HEK293 (cell line): ENCODE results near the gene NME5.
A peak's percentile ranks its signal among the peaks of the same experiment; 100 is the strongest.

ENCODE experiments used
- CTCF ChIA-PET: fragments of 350-600 bp; formaldehyde crosslinking; extraction: SDS; loops from one replicate; lab custom pipeline; 2021; ENCODE audit warnings: antibody characterized with exemption; lab: Yijun Ruan, JAX
- POLR2A ChIA-PET: fragments of 300-600 bp; formaldehyde crosslinking; extraction: SDS; loops from one replicate; lab custom pipeline; 2020; ENCODE audit warnings: antibody characterized with exemption, inconsistent platforms; lab: Yijun Ruan, JAX
- H3K27ac ChIP-seq: fragments of 200-500 bp; sonication (Bioruptor generic); 2 replicates; pipeline ENCODE4 v1.5.1; 2014; ENCODE audit warnings: low read depth, low read length, control low read depth, inconsistent platforms; ENCODE audit errors: extremely low read depth
- H3K36me3 ChIP-seq, 2 experiments: fragments of 200-500 bp in 1 of 2; sonication (Bioruptor generic) in 1 of 2; 1 replicate in 1 of 2; 2 replicates in 1 of 2; pipeline ENCODE4 v1.5.1; 2014 to 2017; ENCODE audit warnings: inconsistent platforms in 2 of 2, low read length in 2 of 2; ENCODE audit not compliant: control insufficient read depth in 2 of 2, insufficient read depth in 1 of 2
- H3K4me1 ChIP-seq: fragments of 200-500 bp; sonication (Bioruptor generic); 2 replicates; pipeline ENCODE4 v1.5.1; 2014; ENCODE audit warnings: mild to moderate bottlenecking, low read length, inconsistent platforms; ENCODE audit not compliant: control insufficient read depth, insufficient read depth
- H3K4me3 ChIP-seq: 2 replicates; pipeline ENCODE4 v1.5.1; 2011; ENCODE audit warnings: low read depth, mild to moderate bottlenecking, control low read depth, low read length, moderate library complexity
- H3K9me3 ChIP-seq: fragments of 200-500 bp; sonication (Bioruptor generic); 2 replicates; pipeline ENCODE4 v1.5.1; 2014; ENCODE audit warnings: low read depth, low read length, inconsistent platforms; ENCODE audit not compliant: control insufficient read depth, insufficient read depth
- KLF1 ChIP-seq: fragments of 450-650 bp; formaldehyde crosslinking; IDR thresholded peaks from 2 replicates; pipeline ENCODE4 v1.5.1; 2016; ENCODE audit warnings: missing biosample characterization, missing genetic modification characterization
- MYNN ChIP-seq: fragments of 450-650 bp; formaldehyde crosslinking; IDR thresholded peaks from 2 replicates; pipeline ENCODE4 v1.5.1; 2016; ENCODE audit warnings: missing biosample characterization, missing genetic modification characterization, borderline replicate concordance
- PRDM10 ChIP-seq: fragments of 450-650 bp; formaldehyde crosslinking; IDR thresholded peaks from 2 replicates; pipeline ENCODE4 v1.5.1; 2016; ENCODE audit warnings: missing biosample characterization, missing genetic modification characterization
- PRDM6 ChIP-seq: fragments of 450-650 bp; formaldehyde crosslinking; IDR thresholded peaks from 2 replicates; pipeline ENCODE4 v1.5.1; 2017; ENCODE audit warnings: missing biosample characterization, missing genetic modification characterization
- SETDB1 ChIP-seq: IDR thresholded peaks from one replicate; pipeline ENCODE4 v1.6.1; 2017; ENCODE audit warnings: mild to moderate bottlenecking, low read length, moderate library complexity, mixed read lengths; ENCODE audit not compliant: insufficient read length
- WT1 ChIP-seq: fragments of 450-650 bp; formaldehyde crosslinking; IDR thresholded peaks from 2 replicates; pipeline ENCODE4 v1.5.1; 2016; ENCODE audit warnings: missing biosample characterization, missing genetic modification characterization
- ZBTB11 ChIP-seq: fragments of 450-650 bp; formaldehyde crosslinking; conservative IDR thresholded peaks from 2 replicates; pipeline ENCODE4 v1.5.1; 2016; ENCODE audit warnings: low read depth, missing biosample characterization, missing genetic modification characterization
- ZIC2 ChIP-seq: fragments of 450-650 bp; formaldehyde crosslinking; IDR thresholded peaks from 2 replicates; pipeline ENCODE4 v1.5.1; 2016; ENCODE audit warnings: missing biosample characterization, missing genetic modification characterization
- ZNF121 ChIP-seq: fragments of 450-650 bp; formaldehyde crosslinking; IDR thresholded peaks from 2 replicates; pipeline ENCODE4 v1.5.1; 2016; ENCODE audit warnings: missing biosample characterization, missing genetic modification characterization
- ZNF362 ChIP-seq: fragments of 450-650 bp; formaldehyde crosslinking; IDR thresholded peaks from 2 replicates; pipeline ENCODE4 v1.5.1; 2016; ENCODE audit warnings: missing biosample characterization, missing genetic modification characterization
- ZNF623 ChIP-seq: fragments of 450-650 bp; formaldehyde crosslinking; IDR thresholded peaks from 2 replicates; pipeline ENCODE4 v1.5.1; 2016; ENCODE audit warnings: missing biosample characterization, missing genetic modification characterization
- ZNF639 ChIP-seq: fragments of 450-650 bp; formaldehyde crosslinking; IDR thresholded peaks from 2 replicates; pipeline ENCODE4 v1.5.1; 2016; ENCODE audit warnings: missing biosample characterization, missing genetic modification characterization

The NME5 gene

GRCh38 chr5:138107213-138107612 lies 32.0 kb downstream of the NME5 start (continued):
- TF ChIP-seq ZBTB11, result no peak
- TF ChIP-seq KLF1 (tag by site-specific recombination), result no peak

- POLR2A ChIA-PET, result no interaction called here
Measured at GRCh38 chr5:138105709-138106108, 33.5 kb downstream of the NME5 start.

GRCh38 chr5:138103319-138103637 lies 36.0 kb downstream of the NME5 start:
- Histone ChIP-seq H3K4me3 (no peak overlapping the region), H3K4me1 (no peaks in the 10 kb centered on the region), H3K36me3 (no peaks in the 10 kb centered on the region), H3K9me3 (no peaks in the 10 kb centered on the region), H3K27ac (no peak overlapping the region)
- CTCF ChIA-PET, result interaction anchor here (1.1 to 2.5 kb wide), 2 partner anchors 26 to 31 kb away, joined by 6 to 15 read pairs; no protein-coding TSS in a partner anchor
- peak; percentile 22; the same call in 1 of the 2 replicates for TF ChIP-seq ZNF623
- TF ChIP-seq MYNN (tag by site-specific recombination), result no peak
- peak; percentile 79 for TF ChIP-seq ZIC2 (tag by site-specific recombination)
- POLR2A ChIA-PET, result no interaction called here

More at GRCh38 chr5:138105709-138106108, 33.5 kb downstream of the NME5 start:
- H3K36me3 ChIP-seq, result no peaks in the 10 kb centered on the region
- TF ChIP-seq ZNF639 (tag by site-specific recombination), result no peak
- TF ChIP-seq ZNF362 (tag by site-specific recombination), result no peak
- peak; percentile 79; the same call in 1 of the 2 replicates for TF ChIP-seq ZNF121 (tag by site-specific recombination)
- TF ChIP-seq, all 188 proteins: peak for 1
- Histone ChIP-seq H3K27ac (no peak overlapping the region), H3K4me3 (no peak overlapping the region), H3K4me1 (peaks cover 17% of the 10 kb centered on the region), H3K9me3 (no peaks in the 10 kb centered on the region)
- CTCF ChIA-PET, result no interaction called here

GRCh38 chr5:138102454-138103318 lies 36.5 kb downstream of the NME5 start:
- Histone ChIP-seq H3K27ac (no peak overlapping the region), H3K4me1 (no peaks in the 10 kb centered on the region), H3K36me3 (no peaks in the 10 kb centered on the region), H3K9me3 (no peaks in the 10 kb centered on the region), H3K4me3 (no peak overlapping the region)
- TF ChIP-seq ZNF121 (tag by site-specific recombination) (peak; percentile 74; the same call in 1 of the 2 replicates), SETDB1 (no peak), PRDM10 (tag by site-specific recombination) (peak; percentile 86), WT1 (tag by site-specific recombination) (no peak), PRDM6 (tag by site-specific recombination) (0 out of 2 replicates have a peak, but pooled peaks have one; percentile 17)
- ChIA-PET POLR2A (interaction anchor here (0.6 kb wide), 1 partner anchor 11 kb away, joined by 7 read pairs; no protein-coding TSS in a partner anchor), CTCF (interaction anchor here (1.1 to 2.5 kb wide), 2 partner anchors 25 to 32 kb away, joined by 6 to 15 read pairs; no protein-coding TSS in a partner anchor)
